ENCODE results near the gene TXNRD2.

Gene TXNRD2

DNA sequence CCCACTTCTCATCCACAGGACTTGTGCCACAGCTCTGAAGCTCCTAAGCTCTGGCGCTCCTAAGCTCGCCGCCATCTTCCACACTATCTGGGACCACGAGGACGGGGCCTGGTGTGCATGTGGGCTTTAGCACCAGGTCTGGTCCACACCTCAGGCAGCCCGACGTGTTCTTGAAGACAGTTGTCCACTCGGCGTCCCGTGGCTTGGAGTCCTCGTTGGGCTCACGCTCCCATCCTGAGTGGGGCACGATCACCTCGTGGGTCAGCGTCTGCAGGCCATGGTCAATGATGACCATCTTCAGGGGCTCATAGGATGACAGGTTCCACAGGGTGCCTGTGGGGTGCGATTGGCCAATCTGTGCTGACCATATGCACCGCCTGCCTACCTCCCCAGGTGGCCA, 37.1 kb upstream of the TXNRD2 start:
- TF ChIP-seq, protein P1, sequence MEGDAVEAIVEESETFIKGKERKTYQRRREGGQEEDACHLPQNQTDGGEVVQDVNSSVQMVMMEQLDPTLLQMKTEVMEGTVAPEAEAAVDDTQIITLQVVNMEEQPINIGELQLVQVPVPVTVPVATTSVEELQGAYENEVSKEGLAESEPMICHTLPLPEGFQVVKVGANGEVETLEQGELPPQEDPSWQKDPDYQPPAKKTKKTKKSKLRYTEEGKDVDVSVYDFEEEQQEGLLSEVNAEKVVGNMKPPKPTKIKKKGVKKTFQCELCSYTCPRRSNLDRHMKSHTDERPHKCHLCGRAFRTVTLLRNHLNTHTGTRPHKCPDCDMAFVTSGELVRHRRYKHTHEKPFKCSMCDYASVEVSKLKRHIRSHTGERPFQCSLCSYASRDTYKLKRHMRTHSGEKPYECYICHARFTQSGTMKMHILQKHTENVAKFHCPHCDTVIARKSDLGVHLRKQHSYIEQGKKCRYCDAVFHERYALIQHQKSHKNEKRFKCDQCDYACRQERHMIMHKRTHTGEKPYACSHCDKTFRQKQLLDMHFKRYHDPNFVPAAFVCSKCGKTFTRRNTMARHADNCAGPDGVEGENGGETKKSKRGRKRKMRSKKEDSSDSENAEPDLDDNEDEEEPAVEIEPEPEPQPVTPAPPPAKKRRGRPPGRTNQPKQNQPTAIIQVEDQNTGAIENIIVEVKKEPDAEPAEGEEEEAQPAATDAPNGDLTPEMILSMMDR (IDR thresholded peaks at IDR 0.05), result no peak

DNA sequence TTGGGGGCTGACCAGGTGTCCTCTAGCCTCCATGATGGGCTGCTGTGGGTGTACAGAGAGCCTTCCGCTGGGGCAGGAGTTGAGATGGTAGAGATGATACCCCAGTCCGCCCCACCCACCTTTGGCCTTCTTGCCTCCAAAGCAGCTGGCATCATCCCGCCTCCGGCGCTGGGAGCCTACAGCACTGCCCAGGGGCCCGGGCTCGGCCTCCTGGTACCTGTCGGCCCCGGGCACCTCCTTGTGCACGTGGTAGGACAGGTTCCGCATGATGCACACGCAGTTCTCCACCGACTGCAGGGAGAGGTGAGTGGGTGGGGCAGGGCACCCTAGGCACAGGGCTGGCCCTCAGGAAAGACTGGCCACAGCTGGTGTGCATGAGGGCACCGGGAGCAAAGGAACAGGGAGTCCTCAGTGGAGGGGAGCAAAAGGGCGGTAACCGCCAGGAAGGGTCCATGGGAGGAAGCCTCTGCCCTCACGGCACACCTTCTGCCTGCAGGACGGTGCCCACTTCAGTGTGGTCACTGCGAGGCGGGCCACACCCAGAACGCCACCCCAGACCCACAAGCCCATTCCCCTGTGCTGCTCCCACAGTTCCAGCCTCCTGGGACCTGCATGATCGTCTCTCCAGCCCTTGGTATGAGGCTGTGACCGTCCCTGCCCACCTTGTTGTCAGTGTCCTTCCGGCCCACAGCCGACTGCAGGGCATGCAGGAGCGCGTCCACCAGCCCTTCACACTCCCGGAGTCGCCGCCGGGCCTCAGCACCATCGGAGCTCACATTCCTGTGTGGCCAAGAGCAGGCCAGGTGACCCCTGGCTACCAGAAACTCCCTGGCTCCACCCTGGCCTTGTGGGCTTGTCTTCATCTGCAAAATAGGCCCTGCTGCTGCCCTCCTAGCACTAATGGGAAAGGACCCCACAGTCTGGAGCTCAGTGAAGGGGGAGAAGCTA, 36.0 kb upstream of the TXNRD2 start:
- Histone ChIP-seq H3K4me3 (no peak overlapping the region), H3K27ac (no peak overlapping the region)
- TF ChIP-seq, protein P1 (IDR thresholded peaks at IDR 0.05), result no peak
- DNase-seq (ENCODE audit: low spot score), result no peak

More for the DNA sequence above, 37.1 kb upstream of the TXNRD2 start:
- no peak for DNase-seq (ENCODE audit: low spot score)
- H3K4me3 ChIP-seq, result no peak overlapping the region
- no peak overlapping the region for H3K27ac ChIP-seq

DNA sequence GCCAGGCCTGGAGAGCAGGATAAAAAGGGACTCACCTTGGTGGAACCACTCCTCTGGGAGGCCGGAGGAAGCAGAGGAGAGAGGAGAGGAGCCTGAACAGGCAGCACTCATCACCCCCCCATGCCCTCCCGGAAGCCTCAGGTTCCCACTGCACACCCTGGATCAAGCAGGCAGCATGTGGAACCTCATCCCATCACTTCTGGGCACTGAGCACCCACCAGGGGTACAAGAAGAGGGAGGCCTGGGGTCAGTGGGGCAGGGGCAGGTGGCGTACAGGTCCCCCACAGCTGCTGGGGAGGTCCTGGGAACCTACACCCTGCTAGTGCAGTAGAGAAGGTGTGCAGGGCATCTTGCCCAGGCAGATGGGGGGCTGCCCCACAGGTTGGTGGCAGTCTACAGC, 35.1 kb upstream of the TXNRD2 start:
- DNase-seq (ENCODE audit: low spot score), result no peak
- H3K27ac ChIP-seq, result no peak overlapping the region
- TF ChIP-seq, protein P1 (IDR thresholded peaks at IDR 0.05), result no peak
- H3K4me3 ChIP-seq, result no peak overlapping the region

DNA sequence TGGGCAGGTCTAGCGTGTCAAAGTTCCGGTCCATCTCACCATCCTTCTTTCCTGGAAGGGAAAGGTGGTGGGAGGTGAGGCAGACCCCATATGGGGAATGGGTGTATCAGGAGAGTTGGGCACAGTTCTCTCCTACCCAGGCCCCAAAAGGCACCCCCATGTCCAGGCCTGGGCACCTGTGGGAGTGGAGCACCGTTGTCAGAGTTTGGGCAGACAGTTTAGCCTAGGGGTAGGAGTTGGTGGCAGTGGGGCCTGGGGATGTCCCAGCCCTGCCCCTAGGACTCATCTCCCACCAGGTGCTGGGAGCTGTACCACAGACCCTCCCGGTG, 34.1 kb upstream of the TXNRD2 start:
- DNase-seq (ENCODE audit: low spot score), result no peak
- Histone ChIP-seq H3K4me3 (no peak overlapping the region), H3K27ac (peak overlapping the region in 1 of 2 donors; percentile 2)
- TF ChIP-seq, protein P1 (IDR thresholded peaks at IDR 0.05), result no peak

DNA sequence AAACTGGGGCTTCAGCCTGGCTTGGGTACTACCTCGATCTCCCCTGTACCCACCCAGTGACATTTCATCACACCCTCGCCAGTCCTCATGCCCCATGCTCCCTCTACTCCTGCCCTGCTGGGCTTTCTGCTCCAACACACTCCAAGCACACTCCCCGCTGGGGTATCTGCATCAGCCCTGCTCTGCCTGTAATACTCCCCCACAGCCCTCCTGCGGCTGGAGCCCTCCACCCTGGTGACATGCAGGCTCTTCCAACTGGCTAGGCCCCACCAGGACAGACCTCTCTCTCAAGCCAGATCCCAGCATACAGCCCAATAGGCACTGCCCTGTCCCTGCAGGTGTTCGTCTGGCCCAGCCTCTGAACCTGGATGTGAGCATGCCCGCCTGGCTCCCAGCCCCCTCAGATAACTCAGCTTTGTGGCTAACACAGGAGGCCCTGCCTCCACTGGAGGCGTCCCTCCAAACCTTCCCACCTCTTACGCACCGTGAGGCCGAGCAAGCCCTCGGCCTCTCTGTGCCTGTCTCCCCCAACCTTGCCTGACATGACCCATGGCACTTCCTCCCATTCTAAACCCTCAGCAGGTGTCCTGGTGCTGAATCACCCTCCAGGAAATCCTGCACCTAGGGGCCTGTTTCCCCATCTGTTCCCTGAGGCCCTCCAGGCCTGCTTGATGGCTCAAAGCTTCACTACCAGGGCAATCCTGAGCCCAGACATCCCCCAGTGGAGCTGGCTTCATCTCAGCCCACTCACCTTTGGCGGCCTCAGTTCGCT, 33.5 kb upstream of the TXNRD2 start:
- TF ChIP-seq, protein P1 (IDR thresholded peaks at IDR 0.05), result no peak
- no peak for DNase-seq (ENCODE audit: low spot score)
- H3K27ac ChIP-seq, result peak overlapping the region in 1 of 2 donors; percentile 56

DNA sequence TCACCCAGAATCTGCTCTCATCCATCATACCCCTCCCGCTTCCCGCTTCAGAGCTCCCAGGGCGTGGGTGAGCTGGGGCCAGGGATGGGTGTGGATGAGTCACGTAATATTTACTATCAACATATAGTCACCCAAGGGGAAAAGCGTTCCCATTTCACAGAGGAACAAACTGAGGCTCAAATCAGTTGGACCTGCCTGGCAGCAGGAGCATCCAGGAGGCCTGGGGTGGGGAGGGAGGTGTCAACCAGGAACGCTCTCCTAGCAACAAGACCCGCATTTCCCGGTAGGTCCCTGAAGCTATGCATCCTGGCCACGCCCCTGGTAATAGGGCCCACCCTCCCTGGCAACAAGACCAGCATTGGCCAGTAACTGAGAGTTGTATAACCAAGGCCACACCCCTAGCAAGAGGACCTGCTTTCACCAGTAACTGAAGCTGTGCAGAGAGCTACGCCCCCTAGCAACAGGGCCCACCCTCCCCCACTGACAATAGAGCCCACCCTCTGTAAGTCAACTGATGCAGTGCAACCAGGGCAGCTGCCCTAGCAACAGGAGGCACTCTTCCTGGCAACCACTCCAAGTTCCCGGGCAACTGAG, 32.7 kb upstream of the TXNRD2 start:
- no peak for DNase-seq (ENCODE audit: low spot score)

More for the DNA sequence above, 33.5 kb upstream of the TXNRD2 start:
- H3K4me3 ChIP-seq, result no peak overlapping the region

More for the DNA sequence above, 32.7 kb upstream of the TXNRD2 start:
- peak overlapping the region in 1 of 2 donors; percentile 56 for H3K27ac ChIP-seq
- H3K4me3 ChIP-seq, result no peak overlapping the region
- TF ChIP-seq, protein P1 (IDR thresholded peaks at IDR 0.05), result no peak

All from coronary artery (tissue), 2 donors.